ENCODE measurements around the gene ATG3. TPM values are rescaled to one million over a fixed set of nuclear protein-coding genes. Genes with fewer than 3 reads are reported as not detected.

The ATG3 gene
- total and polyA plus RNA-seq, 2 of the 8 experiments (the other 6 are each of a cell fraction or from before 2014, with no cell fraction given): 27.3 to 55.3 TPM

DNA sequence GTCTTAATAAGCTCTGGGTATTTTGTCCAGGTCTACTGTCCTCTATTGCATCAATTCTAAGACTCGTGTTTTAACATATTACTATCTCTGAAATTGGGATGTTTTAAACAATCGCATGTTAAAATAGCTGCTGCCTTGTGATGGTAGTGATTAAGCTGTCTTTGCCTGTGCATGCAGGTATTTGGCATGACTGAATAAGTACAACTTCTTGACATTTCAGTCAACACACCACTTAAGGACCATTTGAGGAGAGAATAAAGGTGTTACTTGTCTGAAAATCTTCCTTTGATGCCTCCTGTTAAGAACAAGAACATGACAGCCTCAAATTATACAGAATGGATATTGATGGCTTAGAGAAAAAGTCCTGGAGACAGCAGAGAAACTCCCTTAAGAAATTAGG is 33.1 kb upstream of the ATG3 start:
- H2BK20ac ChIP-seq (ENCODE audit: low read length): no peak overlapping the region
- H3K9ac ChIP-seq (replicated peaks in 1 of 4; ENCODE audit: extremely low read depth in 1 of 4, low read depth in 3 of 4, low read length in 3 of 4): no peak overlapping the region
- no peak overlapping the region for H3K27ac ChIP-seq (ENCODE audit: low read depth, low read length)
- no peak overlapping the region for H2BK120ac ChIP-seq (replicated peaks; ENCODE audit: low read depth, low read length)
- H3K79me1 ChIP-seq (ENCODE audit: low read depth, low read length): no peaks in the 10 kb centered on the region
- H3K4me2 ChIP-seq (ENCODE audit: insufficient read depth in 1 of 2, low read depth in 2 of 2, low read length in 2 of 2): no peak overlapping the region
- H4K8ac ChIP-seq (ENCODE audit: extremely low read depth, insufficient read depth, low read length): no peak overlapping the region
- H3K79me2 ChIP-seq (ENCODE audit: control insufficient read depth in 1 of 2, insufficient read depth in 2 of 2, low read length in 2 of 2): no peaks in the 10 kb centered on the region
- TF ChIP-seq RBBP5 (IDR thresholded peaks at IDR 0.05; ENCODE audit: borderline replicate concordance, low read depth, low read length) (no peak), BACH1 (IDR thresholded peaks at IDR 0.05; ENCODE audit: low read length) (no peak), KDM1A (IDR thresholded peaks at IDR 0.05; ENCODE audit: borderline replicate concordance, low read length) (no peak), SP1 (IDR thresholded peaks at IDR 0.05; ENCODE audit: low read depth, low read length) (no peak), CTBP2 (IDR thresholded peaks at IDR 0.05; ENCODE audit: borderline replicate concordance, insufficient read depth, insufficient read length, low read length) (no peak), ATF2 (IDR thresholded peaks at IDR 0.05; ENCODE audit: low read length) (no peak), ZNF274 (IDR thresholded peaks at IDR 0.05; ENCODE audit: borderline replicate concordance, extremely low read depth, low read length) (no peak), SIRT6 (IDR thresholded peaks at IDR 0.05; ENCODE audit: low read length) (no peak), POLR2AphosphoS5 (IDR thresholded peaks at IDR 0.05; ENCODE audit: low read depth, low read length) (no peak)
- H3K23ac ChIP-seq (ENCODE audit: insufficient read length): no peak overlapping the region
- no peak overlapping the region for H4K5ac ChIP-seq (ENCODE audit: insufficient read length, low read depth, low read length)
- no peak for DNase-seq (ENCODE audit: low read depth in 1 of 2, low spot score in 2 of 2)
- FAIRE-seq: no peak
- no peak overlapping the region for H2BK12ac ChIP-seq (ENCODE audit: low read depth, low read length)
- H3K4me3 ChIP-seq (ENCODE audit: extremely low read depth in 1 of 4, insufficient read depth in 2 of 4, low read depth in 3 of 4, low read length in 4 of 4): no peak overlapping the region
- no peaks in the 10 kb centered on the region for H4K20me1 ChIP-seq (replicated peaks in 1 of 2; ENCODE audit: control insufficient read depth in 1 of 2, insufficient read depth in 2 of 2, low read length in 2 of 2)
- no peak overlapping the region for H3K18ac ChIP-seq (ENCODE audit: extremely low read depth, low read length)
- no peaks in the 10 kb centered on the region; the same call in 1 of the 2 replicates for H3K23me2 ChIP-seq (ENCODE audit: low read depth, low read length)
- no peak overlapping the region for H4K91ac ChIP-seq (replicated peaks; ENCODE audit: insufficient read length, low read length)
- POLR2A ChIA-PET (ENCODE audit: partially characterized antibody): interaction anchor here (2.0 kb wide), 1 partner anchor 17 kb away, joined by 8 read pairs; no protein-coding TSS in a partner anchor
- no peak overlapping the region for H2AFZ ChIP-seq (ENCODE audit: low read length)
- no peak overlapping the region for H3K14ac ChIP-seq (ENCODE audit: insufficient read length)
- no peak overlapping the region for H2AK5ac ChIP-seq (ENCODE audit: low read depth, low read length)
- WGBS, 2 experiments (ENCODE audit: extremely low coverage in 1 of 2, insufficient coverage in 1 of 2, insufficient read length in 1 of 2, insufficient replicate concordance in 2 of 2, low coverage in 1 of 2, low lambda C conversion rate in 2 of 2, missing lambda C conversion rate in 1 of 2): 60% methylated on average over 2 of the region's 2 CpGs; no CpG with 5 or more reads in 1 of the 2 experiments
- H2BK15ac ChIP-seq (ENCODE audit: low read length): no peak overlapping the region
- CTCF ChIA-PET (ENCODE audit: partially characterized antibody): interaction anchor here (0.7 to 1.7 kb wide), 3 partner anchors 13 to 48 kb away, joined by 3 to 6 read pairs (median 3); no protein-coding TSS in a partner anchor
- no peaks in the 10 kb centered on the region for H3K9me3 ChIP-seq (ENCODE audit: insufficient read depth in 2 of 2, low read depth in 1 of 2, low read length in 1 of 2)
- H3K4me1 ChIP-seq (replicated peaks in 1 of 4; ENCODE audit: control insufficient read depth in 3 of 4, insufficient read depth in 4 of 4, low read length in 3 of 4): 0 out of 7 replicates have a peak, but pooled peaks cover 0 to 2% (median 0%) of the 10 kb centered on the region in 4 experiments
- peaks cover 0 to 1% (median 0%) of the 10 kb centered on the region in 4 experiments; a peak in 1 of 7 replicates for H3K27me3 ChIP-seq (replicated peaks in 1 of 4; ENCODE audit: control insufficient read depth in 3 of 4, extremely low read depth in 1 of 4, insufficient read depth in 3 of 4, low read length in 3 of 4)
- H2BK5ac ChIP-seq (ENCODE audit: low read depth, low read length): no peak overlapping the region
- H3K56ac ChIP-seq (replicated peaks; ENCODE audit: insufficient read length, low read depth, low read length): no peak overlapping the region
- H3K36me3 ChIP-seq (ENCODE audit: control insufficient read depth in 2 of 4, insufficient read depth in 4 of 4, low read length in 3 of 4): peaks cover 0 to 2% (median 0%) of the 10 kb centered on the region in 4 experiments; a peak in 2 of 8 replicates
- no peak overlapping the region for H3K4ac ChIP-seq (replicated peaks; ENCODE audit: insufficient read length, low read depth, low read length)
